Heart left ventricle (tissue), 13 donors: ENCODE measurements around the gene EIF3C.
"Not testable (repeated sequence)": the region's sequence is repeated elsewhere in the genome, so short reads cannot be mapped to it uniquely, and the experiment has no call there.

Experiments
- POLR2A ChIP-seq, 2 donors: fragments of 450-650 bp; IDR thresholded peaks; one replicate each; pipeline ENCODE4 v1.6.1; 2017; ENCODE audit warnings: antibody characterized with exemption in 2 of 2, mild to moderate bottlenecking in 2 of 2, moderate library complexity in 2 of 2
- TF ChIP-seq, protein P1 (sequence below), 12 donors: fragments of 200-600 bp; sonication (generic) in 4 of 12; IDR thresholded peaks; one replicate each; pipeline versions ENCODE4 v1.5.0 to v1.8.0; 2018 to 2022; ENCODE audit warnings: antibody characterized with exemption in 12 of 12, mild to moderate bottlenecking in 5 of 12
- donor health status: ischemic (EF 13 %, LVEDD 7.1; RV severe dilation, severe dysfunction).
- donor health status: DM: no; HTN: yes; CAD: no.
- donor health status: DM: no; HTN: no; CAD: no.
- donor health status: ischemic (EF 25% LVEDD 6.9; RV normal size, moderate dysfunction).
- donor health status: ischemic (EF 25% LVEDD 5.7; RV mildly dilated, moderate dysfunction).
- donor health status: ischemic (EF 35%, LVEDD 5.7; RV mildly dilated, moderate dysfunction).
- donor health status: nonischemic (EF 11% LVEDD 7.7; RV severe dilation, severe dysfunction).
- donor health status: DM: yes; HTN: yes; CAD: no.
- donor health status: PGD.
- donor health status: ischemic (EF 29% LVEDD 5.4; RV normal size, mild dysfunction).
- donor health status: nonischemic (EF 23%, LVEDD 6.1; RV moderate dilation, normal function).

DNA sequence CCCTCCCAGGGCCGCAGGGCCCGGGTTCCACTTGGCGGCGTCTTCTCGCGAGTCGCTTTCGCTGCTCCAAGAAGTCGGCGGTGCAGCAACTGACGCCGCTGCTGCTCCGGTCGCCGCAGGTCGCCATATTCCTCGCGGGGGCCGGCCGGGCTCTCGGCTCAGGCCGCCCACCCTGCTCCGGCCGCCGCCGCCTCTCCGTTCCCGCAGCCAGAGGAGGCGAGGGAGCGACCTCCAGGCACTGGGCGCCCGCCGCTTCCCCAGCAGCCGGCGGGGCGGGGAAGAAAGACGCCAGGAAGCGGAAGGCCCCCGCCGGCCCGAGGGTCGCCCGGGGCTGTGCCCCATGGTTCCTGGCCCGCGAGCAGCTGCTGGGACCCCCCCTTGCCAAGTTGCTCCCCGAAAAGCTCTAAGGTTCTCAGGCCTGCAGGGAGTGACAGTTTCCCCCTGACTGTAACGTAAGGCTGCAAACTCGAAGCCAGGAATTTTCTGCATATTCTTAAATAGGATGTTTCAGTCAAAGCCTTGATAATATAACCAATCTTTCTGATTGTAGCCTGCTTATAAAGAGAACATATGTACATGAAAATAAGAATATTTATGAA lies 39.3 kb downstream of the EIF3C start:
- not testable (repeated sequence) for TF ChIP-seq POLR2A (IDR thresholded peaks at IDR 0.05)
- TF ChIP-seq, protein P1, sequence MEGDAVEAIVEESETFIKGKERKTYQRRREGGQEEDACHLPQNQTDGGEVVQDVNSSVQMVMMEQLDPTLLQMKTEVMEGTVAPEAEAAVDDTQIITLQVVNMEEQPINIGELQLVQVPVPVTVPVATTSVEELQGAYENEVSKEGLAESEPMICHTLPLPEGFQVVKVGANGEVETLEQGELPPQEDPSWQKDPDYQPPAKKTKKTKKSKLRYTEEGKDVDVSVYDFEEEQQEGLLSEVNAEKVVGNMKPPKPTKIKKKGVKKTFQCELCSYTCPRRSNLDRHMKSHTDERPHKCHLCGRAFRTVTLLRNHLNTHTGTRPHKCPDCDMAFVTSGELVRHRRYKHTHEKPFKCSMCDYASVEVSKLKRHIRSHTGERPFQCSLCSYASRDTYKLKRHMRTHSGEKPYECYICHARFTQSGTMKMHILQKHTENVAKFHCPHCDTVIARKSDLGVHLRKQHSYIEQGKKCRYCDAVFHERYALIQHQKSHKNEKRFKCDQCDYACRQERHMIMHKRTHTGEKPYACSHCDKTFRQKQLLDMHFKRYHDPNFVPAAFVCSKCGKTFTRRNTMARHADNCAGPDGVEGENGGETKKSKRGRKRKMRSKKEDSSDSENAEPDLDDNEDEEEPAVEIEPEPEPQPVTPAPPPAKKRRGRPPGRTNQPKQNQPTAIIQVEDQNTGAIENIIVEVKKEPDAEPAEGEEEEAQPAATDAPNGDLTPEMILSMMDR (IDR thresholded peaks at IDR 0.05): not testable (repeated sequence)
